SK-N-SH treated with all-trans-retinoic acid at 6 μM for 48 hours (cell line): ENCODE measurements around the gene GPSM3.

ENCODE experiments used
- ATAC-seq: fragments of 200-7000 bp; cut with Tn5 transposase; 3 replicates; pipeline ENCODE4 v1.9.1; 2020; ENCODE audit warnings: mild to moderate bottlenecking, moderate library complexity
- ARNTL ChIP-seq: fragments of 450-650 bp; formaldehyde crosslinking; IDR thresholded peaks from 2 replicates; pipeline ENCODE4 v1.5.0; 2020; ENCODE audit warnings: low read depth, mild to moderate bottlenecking, moderate library complexity, borderline replicate concordance
- BACH2 ChIP-seq: fragments of 250-450 bp; sonication (Bioruptor Pico); IDR thresholded peaks from 2 replicates; pipeline ENCODE4 v1.9.0; 2021; ENCODE audit warnings: mild to moderate bottlenecking, borderline replicate concordance
- CREB5 ChIP-seq: fragments of 250-450 bp; sonication (Bioruptor Pico); IDR thresholded peaks from 2 replicates; pipeline ENCODE4 v1.5.1; 2020; ENCODE audit warnings: low read depth, mild to moderate bottlenecking, moderate library complexity
- CSDC2 ChIP-seq: fragments of 250-450 bp; sonication (Bioruptor Pico); IDR thresholded peaks from 2 replicates; pipeline ENCODE4 v1.5.0; 2020; ENCODE audit warnings: mild to moderate bottlenecking, moderate library complexity
- CSRNP3 ChIP-seq: fragments of 250-450 bp; sonication (Bioruptor Pico); IDR thresholded peaks from 2 replicates; pipeline ENCODE4 v1.5.1; 2021; ENCODE audit warnings: mild to moderate bottlenecking, moderate library complexity
- ESRRG ChIP-seq: fragments of 250-450 bp; sonication (Bioruptor Pico); IDR thresholded peaks from 2 replicates; pipeline ENCODE4 v1.6.1; 2021; ENCODE audit warnings: mild to moderate bottlenecking
- GLIS3 ChIP-seq: fragments of 250-450 bp; sonication (Bioruptor Pico); IDR thresholded peaks from 2 replicates; pipeline ENCODE4 v1.5.0; 2020; ENCODE audit warnings: mild to moderate bottlenecking, moderate library complexity
- ISL1 ChIP-seq: fragments of 250-450 bp; sonication (Bioruptor Pico); IDR thresholded peaks from 2 replicates; pipeline ENCODE4 v2.1.2; 2022; ENCODE audit warnings: mild to moderate bottlenecking, moderate library complexity
- OSR1 ChIP-seq: fragments of 250-450 bp; sonication (Bioruptor Pico); IDR thresholded peaks from 2 replicates; pipeline ENCODE4 v1.8.0; 2022; ENCODE audit warnings: moderate library complexity, mild to moderate bottlenecking, inconsistent platforms
- PPARA ChIP-seq: fragments of 250-450 bp; sonication (Bioruptor Pico); IDR thresholded peaks from 2 replicates; pipeline ENCODE4 v1.5.0; 2020; ENCODE audit warnings: mild to moderate bottlenecking, borderline replicate concordance
- SNAI2 ChIP-seq: fragments of 250-450 bp; sonication (Bioruptor Pico); IDR thresholded peaks from 2 replicates; pipeline ENCODE4 v1.5.0; 2020; ENCODE audit warnings: mild to moderate bottlenecking, moderate library complexity
- TCF4 ChIP-seq: fragments of 250-450 bp; sonication (Bioruptor Pico); IDR thresholded peaks from 2 replicates; pipeline ENCODE4 v1.8.0; 2021; ENCODE audit warnings: mild to moderate bottlenecking, moderate library complexity, borderline replicate concordance
- TOX ChIP-seq: fragments of 250-450 bp; sonication (Bioruptor Pico); IDR thresholded peaks from 2 replicates; pipeline ENCODE4 v1.8.0; 2021; ENCODE audit warnings: mild to moderate bottlenecking, moderate library complexity, borderline replicate concordance
- ZFP3 ChIP-seq: fragments of 250-450 bp; sonication (Bioruptor Pico); IDR thresholded peaks from 2 replicates; pipeline ENCODE4 v1.5.0; 2020; ENCODE audit warnings: mild to moderate bottlenecking, moderate library complexity
- ZFP30 ChIP-seq: fragments of 450-650 bp; formaldehyde crosslinking; IDR thresholded peaks from 2 replicates; pipeline ENCODE4 v1.5.0; 2022; ENCODE audit warnings: mild to moderate bottlenecking, moderate library complexity
- ZNF565 ChIP-seq: fragments of 450-650 bp; formaldehyde crosslinking; conservative IDR thresholded peaks from 2 replicates; pipeline ENCODE4 v1.5.0; 2020; ENCODE audit warnings: low read depth, mild to moderate bottlenecking, moderate library complexity
- ZNF70 ChIP-seq: fragments of 450-650 bp; formaldehyde crosslinking; IDR thresholded peaks from 2 replicates; pipeline ENCODE4 v1.5.0; 2020; ENCODE audit warnings: mild to moderate bottlenecking, moderate library complexity
- ZNF8 ChIP-seq: fragments of 450-650 bp; formaldehyde crosslinking; IDR thresholded peaks from 2 replicates; pipeline ENCODE4 v1.5.0; 2020; ENCODE audit warnings: mild to moderate bottlenecking, moderate library complexity
- TF ChIP-seq, protein P1 (sequence below): fragments of 250-450 bp; sonication (Bioruptor Pico); IDR thresholded peaks from 2 replicates; pipeline ENCODE4 v1.8.0; 2021; ENCODE audit warnings: low read depth, mild to moderate bottlenecking, moderate library complexity, borderline replicate concordance
- TF ChIP-seq, protein P2 (sequence below): fragments of 250-450 bp; sonication (Bioruptor Pico); IDR thresholded peaks from 2 replicates; pipeline ENCODE4 v1.5.0; 2020; ENCODE audit warnings: mild to moderate bottlenecking, moderate library complexity
- TF ChIP-seq, protein P3 (sequence below): fragments of 250-450 bp; sonication (Bioruptor Pico); IDR thresholded peaks from 2 replicates; pipeline ENCODE4 v1.8.0; 2020; ENCODE audit warnings: mild to moderate bottlenecking, moderate library complexity, borderline replicate concordance

The GPSM3 gene

DNA sequence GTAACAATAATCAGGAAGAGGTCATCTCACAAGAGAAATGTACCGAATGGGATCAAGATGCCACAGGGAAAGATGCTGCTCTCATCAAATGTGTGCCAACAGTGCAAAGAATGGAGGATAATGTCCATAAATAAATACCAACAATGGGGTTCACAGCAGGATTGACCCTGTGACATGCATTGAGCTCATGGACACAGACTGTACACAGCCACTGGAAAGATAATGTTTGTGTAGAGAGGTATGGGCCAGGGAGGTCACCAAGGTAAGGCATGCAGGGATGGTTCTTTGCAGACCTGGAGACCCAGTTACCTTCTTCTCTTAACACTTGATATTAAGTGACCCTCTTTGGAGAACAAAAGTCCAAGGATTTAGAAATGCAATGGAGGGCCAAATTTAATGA, 18.0 kb downstream of the GPSM3 start:
- TF ChIP-seq, protein P1, sequence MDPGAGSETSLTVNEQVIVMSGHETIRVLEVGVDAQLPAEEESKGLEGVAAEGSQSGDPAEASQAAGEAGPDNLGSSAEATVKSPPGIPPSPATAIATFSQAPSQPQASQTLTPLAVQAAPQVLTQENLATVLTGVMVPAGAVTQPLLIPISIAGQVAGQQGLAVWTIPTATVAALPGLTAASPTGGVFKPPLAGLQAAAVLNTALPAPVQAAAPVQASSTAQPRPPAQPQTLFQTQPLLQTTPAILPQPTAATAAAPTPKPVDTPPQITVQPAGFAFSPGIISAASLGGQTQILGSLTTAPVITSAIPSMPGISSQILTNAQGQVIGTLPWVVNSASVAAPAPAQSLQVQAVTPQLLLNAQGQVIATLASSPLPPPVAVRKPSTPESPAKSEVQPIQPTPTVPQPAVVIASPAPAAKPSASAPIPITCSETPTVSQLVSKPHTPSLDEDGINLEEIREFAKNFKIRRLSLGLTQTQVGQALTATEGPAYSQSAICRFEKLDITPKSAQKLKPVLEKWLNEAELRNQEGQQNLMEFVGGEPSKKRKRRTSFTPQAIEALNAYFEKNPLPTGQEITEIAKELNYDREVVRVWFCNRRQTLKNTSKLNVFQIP: no peak
- no peak for TF ChIP-seq TOX (CRISPR knock-in tag)
- TF ChIP-seq SNAI2 (CRISPR knock-in tag): no peak
- TF ChIP-seq ZFP3: no peak
- TF ChIP-seq, protein P2, sequence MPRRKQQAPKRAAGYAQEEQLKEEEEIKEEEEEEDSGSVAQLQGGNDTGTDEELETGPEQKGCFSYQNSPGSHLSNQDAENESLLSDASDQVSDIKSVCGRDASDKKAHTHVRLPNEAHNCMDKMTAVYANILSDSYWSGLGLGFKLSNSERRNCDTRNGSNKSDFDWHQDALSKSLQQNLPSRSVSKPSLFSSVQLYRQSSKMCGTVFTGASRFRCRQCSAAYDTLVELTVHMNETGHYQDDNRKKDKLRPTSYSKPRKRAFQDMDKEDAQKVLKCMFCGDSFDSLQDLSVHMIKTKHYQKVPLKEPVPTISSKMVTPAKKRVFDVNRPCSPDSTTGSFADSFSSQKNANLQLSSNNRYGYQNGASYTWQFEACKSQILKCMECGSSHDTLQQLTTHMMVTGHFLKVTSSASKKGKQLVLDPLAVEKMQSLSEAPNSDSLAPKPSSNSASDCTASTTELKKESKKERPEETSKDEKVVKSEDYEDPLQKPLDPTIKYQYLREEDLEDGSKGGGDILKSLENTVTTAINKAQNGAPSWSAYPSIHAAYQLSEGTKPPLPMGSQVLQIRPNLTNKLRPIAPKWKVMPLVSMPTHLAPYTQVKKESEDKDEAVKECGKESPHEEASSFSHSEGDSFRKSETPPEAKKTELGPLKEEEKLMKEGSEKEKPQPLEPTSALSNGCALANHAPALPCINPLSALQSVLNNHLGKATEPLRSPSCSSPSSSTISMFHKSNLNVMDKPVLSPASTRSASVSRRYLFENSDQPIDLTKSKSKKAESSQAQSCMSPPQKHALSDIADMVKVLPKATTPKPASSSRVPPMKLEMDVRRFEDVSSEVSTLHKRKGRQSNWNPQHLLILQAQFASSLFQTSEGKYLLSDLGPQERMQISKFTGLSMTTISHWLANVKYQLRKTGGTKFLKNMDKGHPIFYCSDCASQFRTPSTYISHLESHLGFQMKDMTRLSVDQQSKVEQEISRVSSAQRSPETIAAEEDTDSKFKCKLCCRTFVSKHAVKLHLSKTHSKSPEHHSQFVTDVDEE: no peak
- TF ChIP-seq CSDC2 (CRISPR knock-in tag): no peak
- no peak for TF ChIP-seq GLIS3
- TF ChIP-seq, protein P3, sequence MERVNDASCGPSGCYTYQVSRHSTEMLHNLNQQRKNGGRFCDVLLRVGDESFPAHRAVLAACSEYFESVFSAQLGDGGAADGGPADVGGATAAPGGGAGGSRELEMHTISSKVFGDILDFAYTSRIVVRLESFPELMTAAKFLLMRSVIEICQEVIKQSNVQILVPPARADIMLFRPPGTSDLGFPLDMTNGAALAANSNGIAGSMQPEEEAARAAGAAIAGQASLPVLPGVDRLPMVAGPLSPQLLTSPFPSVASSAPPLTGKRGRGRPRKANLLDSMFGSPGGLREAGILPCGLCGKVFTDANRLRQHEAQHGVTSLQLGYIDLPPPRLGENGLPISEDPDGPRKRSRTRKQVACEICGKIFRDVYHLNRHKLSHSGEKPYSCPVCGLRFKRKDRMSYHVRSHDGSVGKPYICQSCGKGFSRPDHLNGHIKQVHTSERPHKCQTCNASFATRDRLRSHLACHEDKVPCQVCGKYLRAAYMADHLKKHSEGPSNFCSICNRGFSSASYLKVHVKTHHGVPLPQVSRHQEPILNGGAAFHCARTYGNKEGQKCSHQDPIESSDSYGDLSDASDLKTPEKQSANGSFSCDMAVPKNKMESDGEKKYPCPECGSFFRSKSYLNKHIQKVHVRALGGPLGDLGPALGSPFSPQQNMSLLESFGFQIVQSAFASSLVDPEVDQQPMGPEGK (CRISPR knock-in tag): no peak
- no peak for TF ChIP-seq ZFP30 (CRISPR knock-in tag)
- TF ChIP-seq PPARA: no peak
- no peak for TF ChIP-seq ESRRG (CRISPR knock-in tag)
- no peak for TF ChIP-seq ZNF565 (CRISPR knock-in tag)
- TF ChIP-seq BACH2: no peak
- TF ChIP-seq ZNF70 (CRISPR knock-in tag): no peak
- TF ChIP-seq CSRNP3: no peak
- no peak for TF ChIP-seq TCF4 (CRISPR knock-in tag)
- no peak for TF ChIP-seq ISL1 (CRISPR knock-in tag)
- no peak for TF ChIP-seq CREB5 (CRISPR knock-in tag)
- ATAC-seq: no peak

DNA sequence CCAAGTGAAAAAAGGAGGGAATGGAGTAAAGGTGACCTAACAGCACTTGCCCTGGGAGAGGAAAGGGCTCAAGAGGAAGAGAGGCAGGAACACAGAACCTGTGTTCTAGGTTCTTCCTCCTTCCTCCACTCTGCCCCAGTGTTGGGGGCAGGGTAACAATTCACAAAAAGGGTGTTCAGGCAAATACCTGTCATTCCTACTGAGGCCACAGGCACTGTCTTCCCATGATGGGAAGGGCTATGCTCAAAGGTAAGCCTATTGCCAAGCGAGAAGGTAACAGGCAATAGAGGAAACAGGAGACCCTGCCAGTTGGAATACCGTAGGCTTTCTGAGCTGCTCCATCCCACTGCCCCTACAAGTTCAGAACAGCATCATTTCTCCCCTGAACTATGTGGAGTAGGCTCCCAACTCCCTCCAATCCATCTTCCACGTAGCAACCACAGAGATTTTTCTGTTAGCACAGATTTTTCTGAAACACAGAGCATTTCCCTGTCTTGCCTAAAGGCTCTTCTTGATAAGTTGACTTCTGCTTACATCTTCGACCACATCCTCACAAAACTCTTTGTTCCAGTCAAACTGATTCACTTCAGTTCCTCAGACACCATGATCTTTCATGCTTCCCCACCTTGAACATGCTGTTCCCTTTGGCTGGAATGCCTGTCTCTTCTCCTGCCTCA, 19.3 kb downstream of the GPSM3 start:
- no peak for ATAC-seq
- no peak for TF ChIP-seq ZNF70 (CRISPR knock-in tag)
- TF ChIP-seq CREB5 (CRISPR knock-in tag): no peak
- TF ChIP-seq ZNF8 (CRISPR knock-in tag): no peak
- no peak for TF ChIP-seq OSR1 (CRISPR knock-in tag)
- TF ChIP-seq SNAI2 (CRISPR knock-in tag): no peak
- TF ChIP-seq ISL1 (CRISPR knock-in tag): no peak
- TF ChIP-seq CSDC2 (CRISPR knock-in tag): no peak
- TF ChIP-seq TCF4 (CRISPR knock-in tag): no peak
- TF ChIP-seq ZFP30 (CRISPR knock-in tag): no peak
- no peak for TF ChIP-seq ESRRG (CRISPR knock-in tag)
- no peak for TF ChIP-seq ARNTL (CRISPR knock-in tag)
- TF ChIP-seq BACH2: no peak
- TF ChIP-seq, protein P2: no peak
- TF ChIP-seq CSRNP3: no peak
- TF ChIP-seq ZNF565 (CRISPR knock-in tag): no peak
- TF ChIP-seq, all 23 proteins: peak for 0
